Hematopoietic multipotent progenitor cell treated with erythropoietin and hydrocortisone succinate and interleukin-3 and kit ligand, for 4 days (in vitro differentiated cells): ENCODE results near the gene KISS1R.

Experiments used
- DNase-seq: peaks from one replicate; pipeline ENCODE4 v3.0.0-alpha.2; 2015

KISS1R gene

GRCh38 chr19:940591-941291 is 23.6 kb downstream of the KISS1R start:
- DNase-seq, result peak; percentile 97

DNA sequence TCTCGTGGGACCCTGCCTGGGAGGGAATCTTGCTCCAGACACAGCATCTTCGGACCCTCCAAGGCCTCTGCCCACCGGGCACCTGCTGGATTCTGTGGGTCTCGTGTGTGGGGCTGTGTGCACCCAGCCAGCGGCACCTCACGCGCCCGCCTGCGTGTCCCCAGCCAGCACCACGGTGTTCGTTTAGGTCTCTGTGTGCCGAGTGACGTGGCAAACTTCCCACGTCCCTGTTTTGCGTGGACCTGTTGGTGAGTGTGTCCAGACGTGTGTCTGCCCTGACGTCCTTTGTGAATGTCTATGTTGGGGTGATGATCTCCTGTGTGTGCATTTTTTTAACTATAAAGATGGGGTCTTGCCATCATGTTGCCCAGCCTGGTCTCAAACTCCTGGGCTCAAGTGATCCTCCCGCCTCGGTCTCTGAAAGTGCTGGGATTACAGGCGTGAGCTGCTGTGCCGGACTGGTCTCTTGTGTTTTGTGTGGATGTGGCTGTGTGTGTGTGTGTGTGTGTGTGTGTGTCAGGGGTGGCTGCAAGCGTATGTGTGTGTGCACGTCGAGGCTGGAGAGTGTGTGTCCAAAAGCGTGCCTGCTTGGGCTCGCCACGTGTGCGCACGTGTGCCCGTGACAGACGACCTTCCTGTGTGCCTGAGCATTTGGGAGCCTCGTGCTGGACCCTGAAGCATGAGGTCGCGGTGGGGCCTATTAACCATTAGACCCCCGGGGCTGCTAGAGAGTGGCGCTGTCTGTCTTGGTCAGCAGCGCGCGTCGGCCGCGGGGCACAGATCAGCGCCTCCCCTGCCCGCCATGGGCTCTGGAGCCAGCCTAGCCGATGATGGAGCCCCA is 24.4 kb downstream of the KISS1R start:
- DNase-seq, result no peak

GRCh38 chr19:942133-942645 is 25.1 kb downstream of the KISS1R start:
- DNase-seq, result no peak

DNA sequence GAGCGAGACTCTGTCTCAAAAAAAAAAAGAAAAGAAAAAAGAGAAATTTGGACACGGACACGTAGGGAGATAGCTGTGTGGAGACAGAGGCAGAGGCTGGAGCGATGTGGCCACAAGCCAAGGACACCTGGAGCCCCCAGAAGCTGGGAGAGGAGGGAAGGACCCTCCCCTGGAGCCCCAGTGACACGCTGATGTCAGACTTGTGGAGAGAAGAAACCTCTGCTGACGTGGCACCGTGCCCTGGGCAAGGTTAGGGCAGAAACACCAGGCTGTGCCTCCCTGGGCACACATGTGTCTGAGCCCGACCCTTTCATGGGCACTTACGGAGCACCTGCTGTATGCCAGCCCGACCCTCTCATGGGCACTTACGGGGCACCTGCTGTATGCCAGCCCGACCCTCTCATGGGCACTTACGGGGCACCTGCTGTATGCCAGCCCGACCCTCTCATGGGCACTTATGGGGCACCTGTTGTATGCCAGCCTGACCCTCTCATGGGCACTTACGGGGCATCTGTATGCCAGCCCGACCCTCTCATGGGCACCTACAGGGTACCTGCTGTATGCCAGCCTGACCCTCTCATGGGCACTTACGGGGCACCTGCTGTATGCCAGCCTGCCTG is 26.5 kb downstream of the KISS1R start:
- DNase-seq, result no peak

DNA sequence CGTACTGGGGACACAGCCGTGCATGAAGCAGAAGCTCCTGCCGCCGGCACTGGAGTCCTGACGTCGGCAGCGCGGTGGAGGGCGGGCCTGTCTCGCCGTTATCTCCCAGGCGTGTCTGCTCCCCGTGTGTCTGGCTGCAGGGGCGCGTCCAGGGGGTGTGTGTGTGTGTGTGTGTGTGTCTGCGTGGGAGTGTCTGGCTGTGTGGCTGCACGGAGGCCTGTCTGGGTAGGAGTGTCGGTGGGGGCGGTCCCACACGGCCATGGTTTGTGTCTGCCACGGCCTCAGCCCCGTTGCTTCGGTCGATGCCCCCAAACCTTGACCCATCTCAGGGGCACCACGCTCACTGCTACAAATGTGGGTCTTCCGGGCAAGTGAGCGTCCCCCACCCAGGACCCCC is 27.0 kb downstream of the KISS1R start:
- DNase-seq, result peak; percentile 94

DNA sequence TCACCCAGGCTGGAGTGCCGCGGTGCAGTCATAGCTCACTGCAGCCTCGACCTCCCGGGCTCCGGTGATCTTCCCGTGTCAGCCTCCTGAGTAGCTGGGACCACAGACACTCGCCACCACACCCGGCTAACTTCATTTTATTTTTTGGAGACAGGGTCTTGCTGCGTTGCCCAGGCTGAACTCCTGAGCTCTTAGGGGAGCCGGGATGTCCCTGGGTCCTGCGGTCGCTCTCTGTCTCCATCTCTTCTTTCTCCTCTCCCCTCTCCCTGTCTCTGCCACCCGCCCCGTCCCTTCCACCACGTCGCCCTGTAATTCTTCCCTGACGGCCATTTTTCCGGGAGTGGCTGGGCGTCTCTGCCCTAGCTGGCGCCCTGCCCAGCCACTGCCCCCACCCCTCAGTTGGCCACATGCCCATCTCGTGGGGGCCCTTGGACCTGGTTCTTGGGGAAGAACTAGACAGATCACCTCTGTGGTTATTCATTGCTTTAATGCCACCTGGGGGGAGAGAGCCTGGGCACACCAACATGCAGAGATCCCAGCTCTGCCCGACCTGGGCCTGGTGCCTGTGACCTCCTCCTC is 27.6 kb downstream of the KISS1R start:
- DNase-seq, result peak; percentile 56

- DNase-seq, result no peak
Observed at GRCh38 chr19:945401-946252, 28.5 kb downstream of the KISS1R start.

DNA sequence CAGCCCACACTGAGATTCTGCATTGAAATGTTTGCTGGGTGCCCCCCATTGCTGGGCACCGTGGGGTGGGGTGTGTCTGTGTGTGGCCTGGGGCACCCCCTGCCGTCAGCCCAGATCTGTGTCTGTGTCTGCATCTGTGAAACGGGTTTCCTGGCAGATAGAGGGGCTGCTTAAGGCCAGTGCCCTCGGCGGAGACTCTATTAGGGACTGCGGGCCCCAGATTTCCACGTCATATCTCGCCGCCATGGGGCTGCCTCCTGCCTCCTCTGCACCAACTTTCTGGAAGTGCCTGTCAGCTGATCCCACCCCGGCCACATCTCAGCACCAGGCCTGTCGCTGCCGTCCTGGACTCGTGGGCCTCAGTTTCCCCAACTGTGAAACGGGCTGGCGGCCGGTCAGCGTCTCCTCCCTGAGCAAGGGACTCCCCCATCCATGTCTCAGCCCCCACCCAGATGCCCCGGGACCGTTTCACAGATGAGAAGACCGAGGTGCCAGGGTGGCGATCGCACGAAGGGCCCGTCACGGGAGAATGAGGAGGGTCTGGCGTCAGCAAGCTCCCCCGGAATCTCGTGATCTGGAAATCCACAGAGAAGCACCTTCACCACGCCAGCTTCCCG is 30.1 kb downstream of the KISS1R start:
- no peak for DNase-seq

GRCh38 chr19:947707-948539 is 30.8 kb downstream of the KISS1R start:
- DNase-seq, result peak; percentile 89

DNA sequence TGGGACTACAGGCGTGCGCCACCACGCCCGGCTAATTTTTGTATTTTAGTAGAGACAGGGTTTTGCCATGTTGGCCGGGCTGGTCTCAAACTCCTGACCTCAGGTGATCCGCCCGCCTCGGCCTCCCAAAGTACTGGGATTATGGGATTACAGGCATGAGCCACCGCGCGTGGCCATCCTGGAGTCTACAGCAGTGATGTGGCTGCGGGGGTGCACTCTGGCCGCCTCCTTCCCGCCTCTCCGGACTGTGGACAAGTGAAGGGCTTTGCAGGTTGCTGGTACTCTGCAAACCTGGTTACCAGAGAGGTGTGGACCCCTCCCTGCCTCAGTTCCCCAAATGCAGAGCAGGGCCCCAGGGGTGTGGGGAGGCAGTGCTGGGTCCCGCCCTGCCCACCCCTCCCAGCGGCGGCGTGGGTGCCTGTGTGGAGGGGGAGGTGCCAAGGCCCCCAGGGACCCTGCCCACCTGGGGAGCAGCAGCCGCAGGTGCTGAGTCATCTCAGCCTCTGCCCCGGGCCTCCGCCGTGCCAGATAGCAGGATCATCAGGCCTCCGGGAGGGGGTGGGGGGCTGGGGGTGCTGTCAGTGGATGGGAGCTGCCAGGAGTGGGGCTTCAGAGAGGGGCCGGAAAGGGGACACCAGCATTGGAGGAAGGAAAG is 31.8 kb downstream of the KISS1R start:
- no peak for DNase-seq

DNA sequence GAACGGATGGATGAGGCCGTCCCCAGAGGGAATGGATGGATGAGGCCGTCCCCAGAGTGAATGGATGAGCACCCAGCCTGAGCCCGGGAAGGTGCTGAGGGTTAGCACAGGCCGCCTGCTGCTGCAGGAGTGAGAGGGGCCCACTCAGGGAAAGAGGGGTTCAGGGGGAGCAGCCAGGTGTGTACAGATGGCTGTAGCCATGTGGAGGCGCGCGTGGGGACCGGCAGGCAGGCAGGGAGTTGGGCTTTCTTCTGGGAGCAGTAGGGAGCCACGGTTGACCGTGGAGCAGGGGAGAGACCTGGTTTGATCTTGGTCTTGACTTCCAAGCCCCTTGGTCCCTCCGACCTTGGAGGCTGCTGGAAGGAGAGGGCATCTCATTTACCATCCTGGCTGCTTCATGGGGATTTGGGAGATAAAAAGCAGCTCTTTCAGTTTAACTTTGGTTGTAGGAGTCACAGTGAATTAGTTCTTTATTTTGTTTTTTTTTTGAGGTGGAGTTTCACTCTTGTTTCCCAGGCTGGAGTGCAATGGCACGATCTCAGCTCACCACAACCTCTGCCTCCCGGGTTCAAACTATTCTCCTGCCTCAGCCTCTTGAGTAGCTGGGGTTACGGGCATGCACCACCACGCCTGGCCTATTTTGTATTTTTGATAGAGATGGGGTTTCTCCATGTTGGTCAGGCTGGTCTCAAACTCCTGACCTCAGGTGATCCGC is 33.4 kb downstream of the KISS1R start:
- no peak for DNase-seq

- no peak for DNase-seq
Observed at GRCh38 chr19:952049-952679, 35.0 kb downstream of the KISS1R start.

GRCh38 chr19:952680-953444 is 35.7 kb downstream of the KISS1R start:
- peak; percentile 58 for DNase-seq

DNA sequence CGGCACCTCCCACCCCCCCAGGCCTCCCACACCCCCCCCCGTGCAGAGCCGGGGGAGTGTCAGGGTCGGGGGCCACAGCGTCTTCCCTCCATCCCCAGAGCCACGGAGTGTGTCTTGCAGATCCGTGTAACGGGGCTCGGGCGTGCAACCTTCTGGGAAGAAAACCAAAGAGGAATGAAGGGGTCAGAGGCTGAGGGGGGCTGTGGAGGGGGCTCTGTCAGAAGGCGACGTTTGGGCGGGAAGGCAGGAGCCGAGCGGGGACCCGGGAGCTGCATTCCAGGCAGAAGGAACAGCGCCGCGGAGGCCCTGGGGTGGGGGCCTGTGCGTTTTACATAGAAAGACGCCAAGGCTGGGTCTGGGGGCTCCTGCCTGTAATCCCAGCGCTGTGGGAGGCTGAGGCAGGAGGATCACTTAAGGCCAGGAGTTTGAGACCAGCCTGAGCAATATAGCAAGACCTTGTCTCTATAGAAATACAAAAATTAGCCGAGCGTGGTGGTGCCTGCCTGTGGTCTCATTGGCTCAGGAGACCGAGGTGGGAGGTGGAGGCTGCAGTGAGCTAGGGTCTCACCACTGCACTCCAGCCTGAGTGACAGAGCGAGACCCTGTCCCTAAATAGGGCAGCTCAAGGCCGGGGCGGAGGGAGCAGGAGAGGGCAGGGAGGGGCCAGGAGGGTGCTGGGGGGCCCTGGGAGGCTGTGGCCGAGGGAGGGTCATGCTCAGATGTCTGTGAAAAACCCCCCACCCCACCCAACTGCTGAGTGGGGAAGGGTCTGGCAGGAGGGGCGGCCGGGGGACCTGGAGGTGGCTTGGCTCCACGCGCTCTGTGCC is 36.5 kb downstream of the KISS1R start:
- DNase-seq, result no peak

- DNase-seq, result no peak
Observed at GRCh38 chr19:954272-954671, 37.1 kb downstream of the KISS1R start.

DNA sequence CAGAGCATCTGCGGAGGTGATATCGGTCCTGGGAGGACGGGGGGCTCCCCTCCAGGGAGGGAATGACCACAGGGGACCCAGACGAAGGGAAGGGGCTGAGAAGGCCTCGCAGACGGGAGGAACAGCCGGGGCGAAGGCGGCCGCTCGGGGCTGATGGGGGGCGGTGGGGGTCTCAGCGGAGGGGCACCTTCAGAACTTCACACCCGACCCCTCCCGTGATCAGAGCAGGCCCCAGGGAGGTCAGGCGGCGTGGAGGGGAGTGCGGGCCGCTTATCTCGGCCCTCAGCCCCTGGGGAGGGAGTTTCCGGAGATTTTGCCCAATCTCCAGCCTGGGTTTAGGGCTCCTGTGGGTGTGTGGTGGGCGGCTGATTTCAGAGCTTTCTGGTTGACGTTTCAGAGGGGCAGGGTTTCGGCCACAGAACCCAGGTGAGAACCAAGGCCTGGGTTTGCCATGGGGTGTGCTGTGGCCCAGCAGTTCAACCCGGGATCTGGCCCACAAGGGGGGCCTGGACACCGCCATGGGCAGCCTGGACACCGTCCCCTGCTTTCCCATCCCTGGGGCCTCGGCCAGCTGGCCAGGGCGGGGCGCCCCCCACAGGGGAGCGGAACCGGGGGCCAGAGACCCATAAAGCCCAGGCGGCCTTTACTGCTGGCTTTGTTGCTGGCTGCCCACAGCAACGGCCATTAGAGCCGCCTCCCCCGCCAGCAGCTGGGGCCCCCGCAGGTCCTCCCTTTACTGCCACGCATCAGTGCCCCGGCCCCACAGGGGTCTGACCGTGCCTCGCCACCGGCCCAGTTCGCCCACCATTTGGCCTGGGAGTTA is 37.8 kb downstream of the KISS1R start:
- DNase-seq, result peak; percentile 54
